Uterus (tissue), 2 donors: ENCODE results near the gene COMMD9.

Experiments used
- CTCF ChIP-seq, 4 experiments: fragments of 200-600 bp in 2 of 4; fragments of 450-650 bp in 2 of 4; sonication (generic) in 2 of 4; IDR thresholded peaks; one replicate each; pipeline ENCODE4 v1.5.1; 2016 to 2019; ENCODE audit warnings: antibody characterized with exemption in 4 of 4, mild to moderate bottlenecking in 2 of 4, moderate library complexity in 1 of 4
- POLR2A ChIP-seq, 2 donors: fragments of 450-650 bp; IDR thresholded peaks; one replicate each; pipeline ENCODE4 v1.6.1; 2016; ENCODE audit warnings: antibody characterized with exemption in 2 of 2, mild to moderate bottlenecking in 1 of 2, moderate library complexity in 1 of 2

GRCh38 chr11:36282926-36283325 is 6.3 kb downstream of the COMMD9 start:
- TF ChIP-seq CTCF (IDR thresholded peaks at IDR 0.05) (no peak), POLR2A (IDR thresholded peaks at IDR 0.05) (no peak)
